Upper lobe of right lung (tissue), 1 donor: ENCODE results near the gene ADCY4. TPM values are rescaled to one million over a fixed set of nuclear protein-coding genes. Genes with fewer than 3 reads are reported as not detected.
A peak's percentile ranks its signal among the peaks of the same experiment; 100 is the strongest.

ENCODE experiments used
- ATAC-seq: fragments of 200-7000 bp; cut with Tn5 transposase; one replicate; pipeline ENCODE4 v1.9.1; 2020; ENCODE audit warnings: mild to moderate bottlenecking, moderate library complexity
- DNase-seq: peaks from one replicate; pipeline ENCODE4 v3.0.0-alpha.2; 2020
- H3K27ac ChIP-seq: fragments of 200-600 bp; one replicate; pipeline ENCODE4 v1.8.0; 2022
- H3K27me3 ChIP-seq: fragments of 200-600 bp; one replicate; pipeline ENCODE4 v1.8.0; 2022; ENCODE audit warnings: mild to moderate bottlenecking
- H3K36me3 ChIP-seq: fragments of 200-600 bp; one replicate; pipeline ENCODE4 v1.8.0; 2022
- H3K4me1 ChIP-seq: fragments of 200-600 bp; one replicate; pipeline ENCODE4 v1.8.0; 2022
- H3K4me3 ChIP-seq: fragments of 200-600 bp; one replicate; pipeline ENCODE4 v1.8.0; 2022; ENCODE audit warnings: mild to moderate bottlenecking
- H3K9me3 ChIP-seq: fragments of 200-600 bp; one replicate; pipeline ENCODE4 v1.8.0; 2022
- CTCF ChIP-seq: fragments of 200-600 bp; IDR thresholded peaks from one replicate; pipeline ENCODE4 v1.8.0; 2022; ENCODE audit warnings: antibody characterized with exemption
- intact Hi-C: fragments of 100-400 bp; cut with DNase I; formaldehyde crosslinking; loops from one replicate; pipeline ENCODE4 v1.11.0; 2022
- total RNA-seq: library from RNA; stranded (reverse); fragmentation: NEBNext Ultra II Directional; extraction: Animal tissue kit (Norgen Biotek cat#: 25700); gene quantifications from one replicate; pipeline ENCODE4 v1.2.1, GENCODE V29; 2021
- donor health status: DM: no; HTN: yes; CAD: no; lungs with severe emphysema.

Gene ADCY4
- total RNA-seq, 1 donor from 2014 or later: 54.5 TPM

- ATAC-seq (peak; percentile 83), DNase-seq (peak; percentile 90)
- Histone ChIP-seq H3K36me3 (peaks cover 14% of the 10 kb centered on the region), H3K9me3 (no peaks in the 10 kb centered on the region), H3K27ac (peak within 1 kb of the TSS; percentile 90), H3K4me3 (peak within 1 kb of the TSS; percentile 58), H3K4me1 (peaks cover 68% of the 10 kb centered on the region), H3K27me3 (peaks cover 1% of the 10 kb centered on the region)
- intact Hi-C loops: no loop called here
- TF ChIP-seq CTCF: peak; percentile 46
These were observed 23.9 kb downstream of the ADCY4 start, which contains the start of gene LTB4R for GRCh38 chr14:24310646-24311604. TSS of gene LTB4R (plus strand) at chr14:24311502. CDS start at chr14:24315652, 4,150 bp downstream.

- intact Hi-C loops: no loop called here
- Histone ChIP-seq H3K4me1 (peaks cover 61% of the 10 kb centered on the region), H3K9me3 (no peaks in the 10 kb centered on the region), H3K36me3 (peaks cover 21% of the 10 kb centered on the region), H3K27ac (peak overlapping the region; percentile 90), H3K27me3 (no peaks in the 10 kb centered on the region), H3K4me3 (peak overlapping the region; percentile 58)
- DNase-seq (no peak), ATAC-seq (no peak)
- TF ChIP-seq CTCF: no peak
These were observed 24.6 kb downstream of the ADCY4 start for GRCh38 chr14:24310265-24310645.

- ATAC-seq: no peak
- Histone ChIP-seq H3K27me3 (no peaks in the 10 kb centered on the region), H3K9me3 (no peaks in the 10 kb centered on the region), H3K4me3 (peak within 1 kb of the TSS; percentile 58), H3K4me1 (peaks cover 55% of the 10 kb centered on the region), H3K36me3 (peaks cover 27% of the 10 kb centered on the region), H3K27ac (peak within 1 kb of the TSS; percentile 90)
- TF ChIP-seq CTCF: no peak
- DNase-seq: no peak
- intact Hi-C loops: no loop called here
These were observed 25.2 kb downstream of the ADCY4 start, which contains the start of gene LTB4R2 for GRCh38 chr14:24309538-24310264. TSS of gene LTB4R2 (plus strand) at chr14:24310140. CDS start at chr14:24310665, 525 bp downstream.

- Histone ChIP-seq H3K9me3 (no peaks in the 10 kb centered on the region), H3K27me3 (no peaks in the 10 kb centered on the region), H3K36me3 (peaks cover 38% of the 10 kb centered on the region), H3K27ac (no peak overlapping the region), H3K4me1 (peaks cover 44% of the 10 kb centered on the region), H3K4me3 (no peak overlapping the region)
- intact Hi-C loops: no loop called here
- TF ChIP-seq CTCF: peak; percentile 13
- DNase-seq (no peak), ATAC-seq (no peak)
These were observed 26.3 kb downstream of the ADCY4 start for GRCh38 chr14:24308342-24309124.
